H9 (cell line): ENCODE results near the gene DCAF11. TPM values are rescaled to one million over a fixed set of nuclear protein-coding genes. Genes with fewer than 3 reads are reported as not detected.

ENCODE experiments used
- DNase-seq: peaks from one replicate; pipeline ENCODE4 v3.0.0-alpha.2; 2017
- H2AFZ ChIP-seq: one replicate; pipeline ENCODE4 v1.6.1; 2013; ENCODE audit warnings: mild to moderate bottlenecking, low read length, control low read depth, moderate library complexity
- H2AK5ac ChIP-seq: 2 replicates; pipeline ENCODE4 v1.6.1; 2013; ENCODE audit warnings: low read length, control low read depth, mixed read lengths; ENCODE audit not compliant: insufficient read length
- H2BK120ac ChIP-seq: one replicate; pipeline ENCODE4 v1.6.1; 2013; ENCODE audit warnings: low read depth, mild to moderate bottlenecking, low read length, control low read depth, inconsistent platforms; ENCODE audit not compliant: poor library complexity, severe bottlenecking
- H2BK12ac ChIP-seq: 2 replicates; pipeline ENCODE4 v1.6.1; 2013; ENCODE audit warnings: low read length, control low read depth, mixed read lengths, low read depth; ENCODE audit not compliant: insufficient read length
- H2BK15ac ChIP-seq: 2 replicates; pipeline ENCODE4 v1.6.1; 2013; ENCODE audit warnings: low read depth, low read length, control low read depth
- H2BK20ac ChIP-seq: one replicate; pipeline ENCODE4 v1.6.1; 2013; ENCODE audit warnings: low read depth, mild to moderate bottlenecking, low read length, control low read depth, inconsistent platforms; ENCODE audit not compliant: poor library complexity, severe bottlenecking
- H2BK5ac ChIP-seq: 2 replicates; pipeline ENCODE4 v1.6.1; 2013; ENCODE audit warnings: low read length, control low read depth, mixed read lengths; ENCODE audit not compliant: insufficient read length
- H3K14ac ChIP-seq: 2 replicates; pipeline ENCODE4 v1.6.1; 2013; ENCODE audit warnings: low read length, control low read depth; ENCODE audit not compliant: insufficient read depth
- H3K18ac ChIP-seq: 2 replicates; pipeline ENCODE4 v1.6.1; 2013; ENCODE audit warnings: low read depth, mild to moderate bottlenecking, mixed read lengths, low read length, control low read depth; ENCODE audit not compliant: insufficient read length
- H3K23ac ChIP-seq: 2 replicates; pipeline ENCODE4 v1.6.1; 2013; ENCODE audit warnings: low read length, control low read depth, mixed read lengths, low read depth; ENCODE audit not compliant: insufficient read length
- H3K23me2 ChIP-seq: 2 replicates; pipeline ENCODE4 v1.6.1; 2013; ENCODE audit warnings: low read depth, mild to moderate bottlenecking, mixed read lengths, low read length, control low read depth; ENCODE audit not compliant: insufficient read length, poor library complexity, severe bottlenecking
- H3K27ac ChIP-seq: 2 replicates; pipeline ENCODE4 v1.5.1; 2013; ENCODE audit warnings: low read length, control low read depth, mixed read lengths, low read depth; ENCODE audit not compliant: insufficient read length
- H3K27me3 ChIP-seq: 2 replicates; pipeline ENCODE4 v1.6.1; 2013; ENCODE audit warnings: low read length, control low read depth, inconsistent platforms; ENCODE audit not compliant: insufficient read depth
- H3K4ac ChIP-seq: 2 replicates; pipeline ENCODE4 v1.6.1; 2013; ENCODE audit warnings: low read depth, mild to moderate bottlenecking, control low read depth, inconsistent platforms, low read length, moderate library complexity
- H3K4me1 ChIP-seq: 2 replicates; pipeline ENCODE4 v1.6.1; 2013; ENCODE audit warnings: low read length, control low read depth, inconsistent platforms; ENCODE audit not compliant: insufficient read depth
- H3K4me2 ChIP-seq: 2 replicates; pipeline ENCODE4 v1.6.1; 2013; ENCODE audit warnings: low read length, control low read depth, mixed read lengths; ENCODE audit not compliant: insufficient read length, insufficient read depth
- H3K56ac ChIP-seq: 2 replicates; pipeline ENCODE4 v1.6.1; 2013; ENCODE audit warnings: low read depth, mild to moderate bottlenecking, mixed read lengths, low read length, control low read depth; ENCODE audit not compliant: insufficient read length
- H3K79me1 ChIP-seq: 2 replicates; pipeline ENCODE4 v1.6.1; 2013; ENCODE audit warnings: low read depth, mild to moderate bottlenecking, moderate library complexity, low read length, control low read depth, inconsistent platforms; ENCODE audit not compliant: insufficient read depth, poor library complexity, severe bottlenecking
- H3K79me2 ChIP-seq: 2 replicates; pipeline ENCODE4 v1.6.1; 2013; ENCODE audit warnings: low read length, control low read depth, inconsistent platforms; ENCODE audit not compliant: insufficient read depth
- H3K9ac ChIP-seq: 2 replicates; pipeline ENCODE4 v1.6.1; 2013; ENCODE audit warnings: low read length, control low read depth, mixed read lengths; ENCODE audit not compliant: insufficient read length; ENCODE audit errors: extremely low read depth
- H3K9me3 ChIP-seq: one replicate; pipeline ENCODE4 v1.6.1; 2013; ENCODE audit warnings: low read depth, low read length, inconsistent platforms; ENCODE audit not compliant: control insufficient read depth
- H3T11ph ChIP-seq: one replicate; pipeline ENCODE4 v1.6.1; 2013; ENCODE audit warnings: mild to moderate bottlenecking, low read length, control low read depth, inconsistent platforms
- H4K20me1 ChIP-seq: one replicate; pipeline ENCODE4 v1.6.1; 2013; ENCODE audit not compliant: control insufficient read depth, insufficient read length, insufficient read depth
- H4K5ac ChIP-seq: 2 replicates; pipeline ENCODE4 v1.6.1; 2013; ENCODE audit warnings: low read depth, mild to moderate bottlenecking, mixed read lengths, low read length, control low read depth; ENCODE audit not compliant: insufficient read length
- H4K8ac ChIP-seq: replicated peaks from 2 replicates; pipeline ENCODE4 v1.6.1; 2013; ENCODE audit warnings: low read length, control low read depth, mixed read lengths, low read depth; ENCODE audit not compliant: insufficient read length
- H4K91ac ChIP-seq: 2 replicates; pipeline ENCODE4 v1.6.1; 2013; ENCODE audit warnings: low read depth, mild to moderate bottlenecking, moderate library complexity, mixed read lengths, low read length, control low read depth; ENCODE audit not compliant: insufficient read length
- H3K27ac Mint-ChIP-seq, 3 experiments: 2 replicates in 2 of 3; 3 replicates in 1 of 3; pipeline ENCODE4 v1.8.0; 2020 to 2021; ENCODE audit warnings: mixed read lengths in 3 of 3, mild to moderate bottlenecking in 1 of 3, moderate library complexity in 1 of 3
- H3K27me3 Mint-ChIP-seq: 2 replicates; pipeline ENCODE4 v1.8.0; 2021; ENCODE audit warnings: low read depth, mild to moderate bottlenecking, moderate library complexity, mixed read lengths
- H3K36me3 Mint-ChIP-seq, 3 experiments: 2 replicates in 2 of 3; 3 replicates in 1 of 3; pipeline ENCODE4 v1.8.0; 2020 to 2021; ENCODE audit warnings: low read depth in 3 of 3, mixed read lengths in 3 of 3; ENCODE audit not compliant: insufficient read depth in 1 of 3
- H3K4me1 Mint-ChIP-seq, 2 experiments: 2 replicates each; pipeline ENCODE4 v1.8.0; 2020; ENCODE audit warnings: mixed read lengths in 2 of 2
- H3K4me3 Mint-ChIP-seq, 2 experiments: 2 replicates in 1 of 2; 3 replicates in 1 of 2; pipeline ENCODE4 v1.8.0; 2020 to 2021; ENCODE audit warnings: mild to moderate bottlenecking in 2 of 2, mixed read lengths in 2 of 2, moderate library complexity in 1 of 2
- H3K9me3 Mint-ChIP-seq, 2 experiments: 2 replicates in 1 of 2; 3 replicates in 1 of 2; pipeline ENCODE4 v1.8.0; 2020; ENCODE audit warnings: mild to moderate bottlenecking in 2 of 2, mixed read lengths in 2 of 2, moderate library complexity in 1 of 2
- CTCF ChIP-seq: fragments of 200-600 bp; sonication (generic); conservative IDR thresholded peaks from 3 replicates; pipeline ENCODE4 v1.8.0; 2021; ENCODE audit warnings: antibody characterized with exemption, mild to moderate bottlenecking
- WGBS: extraction: QIAGEN DNeasy Blood & Tissue Kit; methylation state at CpG from one replicate; pipeline ENCODE4 v1.1.7; 2013; ENCODE audit warnings: missing lambda C conversion rate, low lambda C conversion rate, mixed read lengths; ENCODE audit not compliant: insufficient read length; ENCODE audit errors: extremely low coverage; 5-methylcytosine and 5-hydroxymethylcytosine counted together
- total RNA-seq: library from RNA; stranded (reverse); gene quantifications from 2 replicates; pipeline ENCODE4 v1.2.1, GENCODE V29; 2021

DCAF11 gene
- total RNA-seq, 1 experiment from 2014 or later, result 73.4 TPM

- Histone ChIP-seq H3K9me3 (no peaks in the 10 kb centered on the region), H2BK120ac (no peak overlapping the region), H3T11ph (no peak overlapping the region), H3K14ac (no peak overlapping the region), H3K4me2 (no peak overlapping the region), H3K56ac (no peak overlapping the region), H3K79me2 (peaks cover 10% of the 10 kb centered on the region; the same call in 1 of the 2 replicates), H4K5ac (no peak overlapping the region), H4K91ac (no peak overlapping the region), H4K20me1 (no peaks in the 10 kb centered on the region), H2BK15ac (no peak overlapping the region), H3K4me1 (no peaks in the 10 kb centered on the region), H3K23me2 (peaks cover 19% of the 10 kb centered on the region), H2AFZ (no peak overlapping the region), H3K23ac (no peak overlapping the region), H3K27me3 (no peaks in the 10 kb centered on the region), H2BK5ac (no peak overlapping the region), H4K8ac (no peak overlapping the region), H3K27ac (no peak overlapping the region), H3K18ac (no peak overlapping the region), H3K9ac (no peak overlapping the region), H3K4ac (no peak overlapping the region), H3K79me1 (peaks cover 5% of the 10 kb centered on the region), H2AK5ac (no peak overlapping the region), H2BK12ac (no peak overlapping the region), H2BK20ac (no peak overlapping the region)
- no peak for TF ChIP-seq CTCF
- H3K4me3 Mint-ChIP-seq, result no peak overlapping the region
- WGBS, result no CpG with 5 or more reads among the region's 1 CpG
- H3K9me3 Mint-ChIP-seq, result no peaks in the 10 kb centered on the region
- H3K27me3 Mint-ChIP-seq, result no peaks in the 10 kb centered on the region
- H3K27ac Mint-ChIP-seq, result no peak overlapping the region
- H3K36me3 Mint-ChIP-seq, result peaks cover 7 to 44% (median 43%) of the 10 kb centered on the region in 3 experiments
- H3K4me1 Mint-ChIP-seq, result peaks cover 29 to 31% of the 10 kb centered on the region in 2 experiments
- DNase-seq, result no peak
Measured at GRCh38 chr14:24144451-24144850, 29.9 kb downstream of the DCAF11 start.
